NCI-H2171 (cell line): ENCODE data around the gene ATXN10.

Experiments used
- DNase-seq: peaks from one replicate; lab custom pipeline; 2025; lab: John Stamatoyannopoulos, UW

The ATXN10 gene

DNA sequence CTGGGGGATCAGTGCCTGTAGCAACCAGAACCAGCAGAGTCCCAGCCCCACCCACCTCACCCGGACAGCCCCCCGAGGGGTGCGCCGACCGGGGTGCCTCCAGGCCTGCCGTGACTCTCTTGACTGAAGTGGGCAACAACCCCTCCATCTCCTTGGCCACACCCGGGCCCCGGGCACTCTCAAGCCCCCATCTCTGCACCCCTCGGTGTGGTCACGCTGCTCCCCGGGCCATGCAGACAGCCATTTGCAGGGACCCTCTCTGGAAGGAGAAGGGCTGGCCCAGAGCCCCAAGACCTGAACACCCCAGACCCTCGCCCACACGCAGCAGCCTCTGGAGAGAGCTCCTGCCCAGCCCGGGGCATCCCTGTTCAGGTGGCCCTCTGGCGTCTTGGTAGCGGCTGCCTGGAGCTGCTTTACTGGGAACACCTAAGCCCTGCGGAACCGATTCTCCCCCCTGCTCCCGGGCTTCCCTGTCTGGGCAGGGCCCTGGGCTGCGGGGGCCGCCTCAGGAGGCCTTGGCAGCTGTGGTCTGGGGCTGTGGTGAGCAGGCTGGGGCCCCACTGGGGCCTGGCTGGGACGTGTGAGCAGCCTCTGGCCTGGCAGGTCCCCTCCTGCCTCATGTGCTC is 220.5 kb downstream of the ATXN10 start:
- DNase-seq = no peak

DNA sequence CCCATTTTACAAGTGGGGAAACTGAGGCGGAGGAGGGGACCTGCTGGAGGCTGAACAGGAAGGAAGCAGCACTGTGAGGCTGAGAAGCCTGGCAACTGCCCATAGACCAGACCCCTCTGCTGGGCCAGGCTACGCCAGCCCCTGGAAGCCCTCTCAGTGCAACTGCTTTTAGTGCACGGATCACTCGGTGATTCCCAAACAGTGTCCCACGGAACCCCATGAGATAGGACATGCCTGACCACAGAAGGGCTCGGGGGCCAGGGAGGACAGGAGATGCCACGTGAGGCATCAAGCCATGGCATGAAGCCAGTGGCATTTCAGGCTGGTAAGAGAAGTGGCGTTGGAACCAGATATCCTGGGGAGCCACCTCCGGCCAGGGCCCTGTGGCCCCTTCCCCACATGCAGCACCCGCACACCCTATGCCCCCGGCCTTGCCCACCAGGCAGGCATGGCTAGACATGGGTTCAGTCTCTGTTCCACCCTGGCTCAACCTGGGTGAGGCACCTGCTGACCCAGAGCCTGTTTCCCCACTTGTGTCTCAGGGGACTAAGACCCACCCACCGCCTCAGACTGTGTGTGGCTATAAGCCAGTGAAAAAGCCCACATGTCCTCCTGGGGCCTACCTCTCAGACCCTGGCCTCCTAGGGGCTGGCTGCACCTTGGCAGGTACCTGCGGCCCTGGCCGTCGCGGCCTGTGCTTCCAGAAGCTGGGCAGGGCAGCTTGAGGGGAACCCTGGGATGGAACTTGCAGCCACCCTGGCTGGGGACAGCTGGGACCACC is 221.2 kb downstream of the ATXN10 start:
- DNase-seq = no peak

DNA sequence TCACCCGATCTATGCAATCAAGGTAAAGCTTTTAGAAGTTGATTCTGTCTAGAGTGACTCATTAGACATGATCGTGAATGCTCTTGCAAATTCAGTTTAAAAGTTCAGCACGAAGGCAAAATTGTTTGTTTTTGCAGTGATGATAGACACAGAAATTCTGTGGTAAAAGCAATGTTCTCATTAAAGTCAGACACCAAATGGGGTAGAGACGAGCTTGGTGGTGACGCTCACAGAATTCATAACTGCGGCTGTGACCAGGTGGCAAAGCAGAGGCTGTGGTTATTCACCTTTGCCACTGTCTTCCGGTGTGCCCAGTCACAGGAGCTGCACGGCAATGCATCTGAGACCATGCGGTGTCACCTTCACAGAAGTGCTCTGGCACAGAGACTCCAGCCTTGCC is 221.9 kb downstream of the ATXN10 start:
- no peak for DNase-seq
